ENCODE data around the gene GTPBP4.
"Not testable (repeated sequence)": the region's sequence is repeated elsewhere in the genome, so short reads cannot be mapped to it uniquely, and the experiment has no call there.

Gene GTPBP4

GRCh38 chr10:1057106-1057657 is 68.9 kb downstream of the GTPBP4 start:
- DNase-seq (ENCODE audit: low spot score) = peak; percentile 46

- DNase-seq (ENCODE audit: low spot score) = no peak
These were observed 69.8 kb downstream of the GTPBP4 start for GRCh38 chr10:1058017-1058416.

GRCh38 chr10:1059902-1060301 is 71.7 kb downstream of the GTPBP4 start:
- DNase-seq (ENCODE audit: low spot score) = no peak

- no peak for DNase-seq (ENCODE audit: low spot score)
These were observed 73.9 kb downstream of the GTPBP4 start for GRCh38 chr10:1061930-1062774.

GRCh38 chr10:1063232-1063865 is 75.1 kb downstream of the GTPBP4 start:
- no peak for DNase-seq (ENCODE audit: low spot score)

- no peak for DNase-seq (ENCODE audit: low spot score)
These were observed 76.7 kb downstream of the GTPBP4 start for GRCh38 chr10:1064964-1065247.

GRCh38 chr10:1066734-1067133 is 78.5 kb downstream of the GTPBP4 start:
- not testable (repeated sequence) for DNase-seq (ENCODE audit: low spot score)

- no peak for DNase-seq (ENCODE audit: low spot score)
These were observed 80.4 kb downstream of the GTPBP4 start for GRCh38 chr10:1068380-1069361.

All from germinal center (tissue), 1 donor.